ENCODE measurements around the gene STOML2.
A peak's percentile ranks its signal among the peaks of the same experiment; 100 is the strongest.

STOML2 gene

GRCh38 chr9:35135988-35136387, 33.1 kb upstream of the STOML2 start:
- H2BK15ac ChIP-seq (replicated peaks; ENCODE audit: low read depth): no peak overlapping the region
- no peaks in the 10 kb centered on the region for H3K4me1 ChIP-seq (ENCODE audit: control insufficient read depth, low read depth, low read length)
- H3K36me3 ChIP-seq (ENCODE audit: control insufficient read depth, insufficient read depth, low read length): no peaks in the 10 kb centered on the region
- no peak overlapping the region for H2BK120ac ChIP-seq (ENCODE audit: low read depth, low read length)
- H3K18ac ChIP-seq (ENCODE audit: low read length): no peak overlapping the region
- no CpG with 5 or more reads among the region's 7 CpGs for WGBS (ENCODE audit: extremely low coverage, insufficient coverage, low lambda C conversion rate)
- no peak overlapping the region for H3K9ac ChIP-seq (ENCODE audit: low read length)
- H2BK5ac ChIP-seq (ENCODE audit: low read length): no peak overlapping the region
- no peak overlapping the region for H4K8ac ChIP-seq (ENCODE audit: low read depth, low read length)
- no peaks in the 10 kb centered on the region for H3K79me2 ChIP-seq (ENCODE audit: control insufficient read depth, insufficient read depth, low read length)
- H3K4me2 ChIP-seq (ENCODE audit: low read length): no peak overlapping the region
- no peak overlapping the region for H3K27ac ChIP-seq (ENCODE audit: low read depth, low read length)
- H4K5ac ChIP-seq (ENCODE audit: low read length): no peak overlapping the region
- no peaks in the 10 kb centered on the region for H3K27me3 ChIP-seq (ENCODE audit: insufficient read depth, low read length, poor library complexity)
- DNase-seq: no peak
- no peak overlapping the region for H3K23ac ChIP-seq (ENCODE audit: low read length)
- H3K56ac ChIP-seq (ENCODE audit: low read length): no peak overlapping the region
- H3K79me1 ChIP-seq (ENCODE audit: low read length): no peaks in the 10 kb centered on the region
- no peak overlapping the region for H3K4me3 ChIP-seq (ENCODE audit: low read length)
- no peak overlapping the region for H3K4ac ChIP-seq (ENCODE audit: low read depth, low read length)
- no peak overlapping the region for H2AK5ac ChIP-seq (ENCODE audit: low read length)

GRCh38 chr9:35134920-35135319, 32.0 kb upstream of the STOML2 start:
- Histone ChIP-seq H3K79me1 (ENCODE audit: low read length) (no peaks in the 10 kb centered on the region), H2AK5ac (ENCODE audit: low read length) (no peak overlapping the region), H3K27ac (ENCODE audit: low read depth, low read length) (no peak overlapping the region), H2BK15ac (replicated peaks; ENCODE audit: low read depth) (no peak overlapping the region), H3K9ac (ENCODE audit: low read length) (no peak overlapping the region), H3K18ac (ENCODE audit: low read length) (no peak overlapping the region), H4K5ac (ENCODE audit: low read length) (no peak overlapping the region), H3K4me1 (ENCODE audit: control insufficient read depth, low read depth, low read length) (no peaks in the 10 kb centered on the region), H3K56ac (ENCODE audit: low read length) (no peak overlapping the region), H4K8ac (ENCODE audit: low read depth, low read length) (no peak overlapping the region), H3K79me2 (ENCODE audit: control insufficient read depth, insufficient read depth, low read length) (no peaks in the 10 kb centered on the region), H2BK5ac (ENCODE audit: low read length) (no peak overlapping the region), H3K27me3 (ENCODE audit: insufficient read depth, low read length, poor library complexity) (no peaks in the 10 kb centered on the region), H3K4me3 (ENCODE audit: low read length) (no peak overlapping the region), H3K23ac (ENCODE audit: low read length) (no peak overlapping the region), H3K4me2 (ENCODE audit: low read length) (no peak overlapping the region), H2BK120ac (ENCODE audit: low read depth, low read length) (no peak overlapping the region), H3K36me3 (ENCODE audit: control insufficient read depth, insufficient read depth, low read length) (no peaks in the 10 kb centered on the region), H3K4ac (ENCODE audit: low read depth, low read length) (no peak overlapping the region)
- no peak for DNase-seq
- WGBS (ENCODE audit: extremely low coverage, insufficient coverage, low lambda C conversion rate): no CpG with 5 or more reads among the region's 6 CpGs

GRCh38 chr9:35116898-35117551, 14.1 kb upstream of the STOML2 start:
- Histone ChIP-seq H3K4me2 (ENCODE audit: low read length) (peak overlapping the region; percentile 86), H4K5ac (ENCODE audit: low read length) (no peak overlapping the region), H4K8ac (ENCODE audit: low read depth, low read length) (no peak overlapping the region), H3K4me1 (ENCODE audit: control insufficient read depth, low read depth, low read length) (peaks cover 6% of the 10 kb centered on the region), H3K18ac (ENCODE audit: low read length) (no peak overlapping the region), H3K56ac (ENCODE audit: low read length) (peak overlapping the region; percentile 78), H2BK15ac (replicated peaks; ENCODE audit: low read depth) (no peak overlapping the region), H3K79me1 (ENCODE audit: low read length) (peaks cover 1% of the 10 kb centered on the region), H3K23ac (ENCODE audit: low read length) (no peak overlapping the region), H3K9ac (ENCODE audit: low read length) (peak overlapping the region; percentile 66), H2AK5ac (ENCODE audit: low read length) (no peak overlapping the region), H3K79me2 (ENCODE audit: control insufficient read depth, insufficient read depth, low read length) (no peaks in the 10 kb centered on the region), H3K27ac (ENCODE audit: low read depth, low read length) (no peak overlapping the region), H2BK120ac (ENCODE audit: low read depth, low read length) (no peak overlapping the region), H3K4me3 (ENCODE audit: low read length) (no peak overlapping the region), H3K27me3 (ENCODE audit: insufficient read depth, low read length, poor library complexity) (no peaks in the 10 kb centered on the region), H2BK5ac (ENCODE audit: low read length) (no peak overlapping the region), H3K36me3 (ENCODE audit: control insufficient read depth, insufficient read depth, low read length) (no peaks in the 10 kb centered on the region), H3K4ac (ENCODE audit: low read depth, low read length) (no peak overlapping the region)
- no CpG with 5 or more reads among the region's 30 CpGs for WGBS (ENCODE audit: extremely low coverage, insufficient coverage, low lambda C conversion rate)
- peak; percentile 97 for DNase-seq

- Histone ChIP-seq H2BK5ac (ENCODE audit: low read length) (no peak overlapping the region), H4K8ac (ENCODE audit: low read depth, low read length) (no peak overlapping the region), H4K5ac (ENCODE audit: low read length) (no peak overlapping the region), H3K4me3 (ENCODE audit: low read length) (peak overlapping the region; percentile 21), H2AK5ac (ENCODE audit: low read length) (no peak overlapping the region), H3K4ac (ENCODE audit: low read depth, low read length) (no peak overlapping the region), H3K9ac (ENCODE audit: low read length) (peak overlapping the region; percentile 46), H3K18ac (ENCODE audit: low read length) (no peak overlapping the region), H3K79me1 (ENCODE audit: low read length) (peaks cover 1% of the 10 kb centered on the region), H3K27ac (ENCODE audit: low read depth, low read length) (no peak overlapping the region), H3K36me3 (ENCODE audit: control insufficient read depth, insufficient read depth, low read length) (no peaks in the 10 kb centered on the region), H3K56ac (ENCODE audit: low read length) (peak overlapping the region; percentile 36), H3K4me1 (ENCODE audit: control insufficient read depth, low read depth, low read length) (peaks cover 6% of the 10 kb centered on the region), H3K79me2 (ENCODE audit: control insufficient read depth, insufficient read depth, low read length) (no peaks in the 10 kb centered on the region), H3K4me2 (ENCODE audit: low read length) (peak overlapping the region; percentile 86), H3K23ac (ENCODE audit: low read length) (no peak overlapping the region), H2BK15ac (replicated peaks; ENCODE audit: low read depth) (no peak overlapping the region), H2BK120ac (ENCODE audit: low read depth, low read length) (no peak overlapping the region), H3K27me3 (ENCODE audit: insufficient read depth, low read length, poor library complexity) (no peaks in the 10 kb centered on the region)
- no CpG with 5 or more reads among the region's 12 CpGs for WGBS (ENCODE audit: extremely low coverage, insufficient coverage, low lambda C conversion rate)
- no peak for DNase-seq
These were observed 13.6 kb upstream of the STOML2 start for GRCh38 chr9:35116539-35116897.

GRCh38 chr9:35115680-35116538, 13.0 kb upstream of the STOML2 start, which contains the start of gene ATOSB:
TSS of gene ATOSB (minus strand) at chr9:35115862. CDS start at chr9:35108274, 7,588 bp downstream.
- Histone ChIP-seq H3K4me2 (ENCODE audit: low read length) (peak within 1 kb of the TSS; percentile 94), H2BK15ac (replicated peaks; ENCODE audit: low read depth) (peak within 1 kb of the TSS; percentile 61), H3K36me3 (ENCODE audit: control insufficient read depth, insufficient read depth, low read length) (no peaks in the 10 kb centered on the region), H3K27me3 (ENCODE audit: insufficient read depth, low read length, poor library complexity) (no peaks in the 10 kb centered on the region), H4K5ac (ENCODE audit: low read length) (no peak within 1 kb of the TSS), H3K4ac (ENCODE audit: low read depth, low read length) (peak within 1 kb of the TSS; percentile 74), H4K8ac (ENCODE audit: low read depth, low read length) (no peak within 1 kb of the TSS), H3K4me3 (ENCODE audit: low read length) (peak within 1 kb of the TSS; percentile 62), H3K79me2 (ENCODE audit: control insufficient read depth, insufficient read depth, low read length) (no peaks in the 10 kb centered on the region), H3K18ac (ENCODE audit: low read length) (peak within 1 kb of the TSS; percentile 81), H2BK120ac (ENCODE audit: low read depth, low read length) (no peak within 1 kb of the TSS), H3K23ac (ENCODE audit: low read length) (no peak within 1 kb of the TSS), H3K56ac (ENCODE audit: low read length) (peak within 1 kb of the TSS; percentile 85), H2AK5ac (ENCODE audit: low read length) (no peak within 1 kb of the TSS), H3K79me1 (ENCODE audit: low read length) (peaks cover 3% of the 10 kb centered on the region), H3K9ac (ENCODE audit: low read length) (peak within 1 kb of the TSS; percentile 85), H2BK5ac (ENCODE audit: low read length) (no peak within 1 kb of the TSS), H3K4me1 (ENCODE audit: control insufficient read depth, low read depth, low read length) (peaks cover 6% of the 10 kb centered on the region), H3K27ac (ENCODE audit: low read depth, low read length) (peak within 1 kb of the TSS; percentile 93)
- DNase-seq: peak; percentile 100
- WGBS (ENCODE audit: extremely low coverage, insufficient coverage, low lambda C conversion rate): no CpG with 5 or more reads among the region's 54 CpGs
